ENCODE measurements around the gene RNF138. TPM values are rescaled to one million over a fixed set of nuclear protein-coding genes. Genes with fewer than 3 reads are reported as not detected.
"Not testable (repeated sequence)": the region's sequence is repeated elsewhere in the genome, so short reads cannot be mapped to it uniquely, and the experiment has no call there.

Gene RNF138
- total RNA-seq, 1 donor from 2014 or later: 30.5 TPM

GRCh38 chr18:32152705-32153448 is 61.2 kb downstream of the RNF138 start:
- Mint-ChIP-seq H3K27ac (ENCODE audit: unreplicated experiment) (no peak overlapping the region), H3K36me3 (ENCODE audit: low read depth, unreplicated experiment) (no peaks in the 10 kb centered on the region), H3K4me3 (ENCODE audit: unreplicated experiment) (no peak overlapping the region), H3K27me3 (ENCODE audit: unreplicated experiment) (peaks cover 2% of the 10 kb centered on the region), H3K4me1 (ENCODE audit: unreplicated experiment) (peaks cover 9% of the 10 kb centered on the region), H3K9me3 (ENCODE audit: unreplicated experiment) (no peaks in the 10 kb centered on the region)
- DNase-seq (ENCODE audit: low spot score): no peak
- TF ChIP-seq CTCF (IDR thresholded peaks at IDR 0.05; ENCODE audit: unreplicated experiment): no peak

- Mint-ChIP-seq H3K4me1 (ENCODE audit: unreplicated experiment) (peaks cover 12% of the 10 kb centered on the region), H3K9me3 (ENCODE audit: unreplicated experiment) (no peaks in the 10 kb centered on the region), H3K27ac (ENCODE audit: unreplicated experiment) (no peak overlapping the region), H3K27me3 (ENCODE audit: unreplicated experiment) (peaks cover 2% of the 10 kb centered on the region), H3K36me3 (ENCODE audit: low read depth, unreplicated experiment) (no peaks in the 10 kb centered on the region), H3K4me3 (ENCODE audit: unreplicated experiment) (no peak overlapping the region)
- TF ChIP-seq CTCF (IDR thresholded peaks at IDR 0.05; ENCODE audit: unreplicated experiment): no peak
- no peak for DNase-seq (ENCODE audit: low spot score)
Measured at GRCh38 chr18:32156855-32157254, 65.2 kb downstream of the RNF138 start.

GRCh38 chr18:32157580-32157979 is 65.9 kb downstream of the RNF138 start:
- no peak for DNase-seq (ENCODE audit: low spot score)
- Mint-ChIP-seq H3K4me3 (ENCODE audit: unreplicated experiment) (no peak overlapping the region), H3K4me1 (ENCODE audit: unreplicated experiment) (peaks cover 12% of the 10 kb centered on the region), H3K9me3 (ENCODE audit: unreplicated experiment) (no peaks in the 10 kb centered on the region), H3K27me3 (ENCODE audit: unreplicated experiment) (peaks cover 2% of the 10 kb centered on the region), H3K27ac (ENCODE audit: unreplicated experiment) (no peak overlapping the region), H3K36me3 (ENCODE audit: low read depth, unreplicated experiment) (no peaks in the 10 kb centered on the region)
- no peak for TF ChIP-seq CTCF (IDR thresholded peaks at IDR 0.05; ENCODE audit: unreplicated experiment)

GRCh38 chr18:32158108-32158624 is 66.5 kb downstream of the RNF138 start:
- no peak overlapping the region for H3K4me3 Mint-ChIP-seq (ENCODE audit: unreplicated experiment)
- no peaks in the 10 kb centered on the region for H3K36me3 Mint-ChIP-seq (ENCODE audit: low read depth, unreplicated experiment)
- peak overlapping the region; percentile 8 for H3K27ac Mint-ChIP-seq (ENCODE audit: unreplicated experiment)
- H3K27me3 Mint-ChIP-seq (ENCODE audit: unreplicated experiment): peaks cover 2% of the 10 kb centered on the region
- H3K4me1 Mint-ChIP-seq (ENCODE audit: unreplicated experiment): peaks cover 12% of the 10 kb centered on the region
- DNase-seq (ENCODE audit: low spot score): peak; percentile 73
- H3K9me3 Mint-ChIP-seq (ENCODE audit: unreplicated experiment): no peaks in the 10 kb centered on the region
- peak; percentile 79 for TF ChIP-seq CTCF (IDR thresholded peaks at IDR 0.05; ENCODE audit: unreplicated experiment)

GRCh38 chr18:32158631-32159030 is 67.0 kb downstream of the RNF138 start:
- not testable (repeated sequence) for H3K4me3 Mint-ChIP-seq (ENCODE audit: unreplicated experiment)

More at GRCh38 chr18:32158631-32159030, 67.0 kb downstream of the RNF138 start:
- H3K9me3 Mint-ChIP-seq (ENCODE audit: unreplicated experiment); DNase-seq (ENCODE audit: low spot score); H3K36me3 Mint-ChIP-seq (ENCODE audit: low read depth, unreplicated experiment); H3K27me3 Mint-ChIP-seq (ENCODE audit: unreplicated experiment); H3K27ac Mint-ChIP-seq (ENCODE audit: unreplicated experiment): not testable (repeated sequence)
- peaks cover 12% of the 10 kb centered on the region for H3K4me1 Mint-ChIP-seq (ENCODE audit: unreplicated experiment)

Data from endothelial cell (in vitro differentiated cells).